Epithelial cell of proximal tubule (primary cell): ENCODE measurements around the gene COG5. TPM values are rescaled to one million over a fixed set of nuclear protein-coding genes. Genes with fewer than 3 reads are reported as not detected.

ENCODE experiments used
- DNase-seq: peaks from one replicate; pipeline ENCODE4 v3.0.0-alpha.2; 2011; ENCODE audit warnings: low read depth
- H3K4me3 ChIP-seq: 2 replicates; pipeline ENCODE4 v1.5.1; 2011; ENCODE audit warnings: low read depth, mild to moderate bottlenecking, low read length
- total RNA-seq: library from RNA; depleted of rRNA; stranded (reverse); fragments of >200 nt; gene quantifications from 2 replicates; pipeline ENCODE4 v1.2.3, GENCODE V29; 2015
- TF ChIP-seq, protein P1 (sequence below): conservative IDR thresholded peaks from 2 replicates; pipeline ENCODE4 v1.5.1; 2012; ENCODE audit warnings: low read depth, mild to moderate bottlenecking, low read length

Gene COG5
- total RNA-seq, 1 donor from 2014 or later, result 31.4 TPM

DNA sequence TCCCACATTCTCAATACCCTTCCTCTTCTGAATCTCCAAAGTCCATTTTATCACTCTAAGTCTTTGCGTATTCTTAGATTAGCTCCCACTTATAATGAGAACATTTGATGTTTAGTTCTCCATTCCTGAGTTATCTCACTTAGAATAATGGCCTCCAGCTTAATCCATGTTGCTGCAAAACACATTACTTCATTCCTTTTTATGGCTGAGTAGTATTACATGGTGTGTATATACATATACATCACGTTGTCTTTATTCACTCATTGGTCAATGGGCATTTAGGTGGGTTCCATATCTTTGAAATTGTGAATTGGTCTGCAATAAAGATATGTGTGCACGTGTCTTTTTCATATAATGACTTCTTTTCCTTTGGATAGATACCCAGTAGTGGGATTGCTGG is 61.6 kb downstream of the COG5 start:
- DNase-seq, result no peak
- TF ChIP-seq, protein P1, sequence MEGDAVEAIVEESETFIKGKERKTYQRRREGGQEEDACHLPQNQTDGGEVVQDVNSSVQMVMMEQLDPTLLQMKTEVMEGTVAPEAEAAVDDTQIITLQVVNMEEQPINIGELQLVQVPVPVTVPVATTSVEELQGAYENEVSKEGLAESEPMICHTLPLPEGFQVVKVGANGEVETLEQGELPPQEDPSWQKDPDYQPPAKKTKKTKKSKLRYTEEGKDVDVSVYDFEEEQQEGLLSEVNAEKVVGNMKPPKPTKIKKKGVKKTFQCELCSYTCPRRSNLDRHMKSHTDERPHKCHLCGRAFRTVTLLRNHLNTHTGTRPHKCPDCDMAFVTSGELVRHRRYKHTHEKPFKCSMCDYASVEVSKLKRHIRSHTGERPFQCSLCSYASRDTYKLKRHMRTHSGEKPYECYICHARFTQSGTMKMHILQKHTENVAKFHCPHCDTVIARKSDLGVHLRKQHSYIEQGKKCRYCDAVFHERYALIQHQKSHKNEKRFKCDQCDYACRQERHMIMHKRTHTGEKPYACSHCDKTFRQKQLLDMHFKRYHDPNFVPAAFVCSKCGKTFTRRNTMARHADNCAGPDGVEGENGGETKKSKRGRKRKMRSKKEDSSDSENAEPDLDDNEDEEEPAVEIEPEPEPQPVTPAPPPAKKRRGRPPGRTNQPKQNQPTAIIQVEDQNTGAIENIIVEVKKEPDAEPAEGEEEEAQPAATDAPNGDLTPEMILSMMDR, result no peak
- H3K4me3 ChIP-seq, result no peak overlapping the region

DNA sequence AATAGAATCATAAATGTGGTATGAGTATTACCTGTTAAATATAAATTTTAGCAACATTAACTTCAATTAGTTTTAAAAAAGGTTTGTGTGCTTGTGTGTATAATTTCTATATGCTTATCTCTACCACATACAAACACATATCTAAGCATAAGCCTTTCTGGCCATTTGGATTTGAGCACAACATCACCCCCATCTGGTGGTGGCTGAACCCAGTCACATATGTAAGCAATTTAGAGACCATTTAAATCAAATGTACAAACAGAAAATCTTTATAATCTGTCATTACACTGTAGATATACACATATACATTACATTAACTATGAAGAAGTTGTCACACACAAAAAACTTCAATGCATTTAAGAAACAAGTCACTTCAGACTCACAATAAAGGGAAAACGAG is 62.1 kb downstream of the COG5 start:
- DNase-seq, result no peak

DNA sequence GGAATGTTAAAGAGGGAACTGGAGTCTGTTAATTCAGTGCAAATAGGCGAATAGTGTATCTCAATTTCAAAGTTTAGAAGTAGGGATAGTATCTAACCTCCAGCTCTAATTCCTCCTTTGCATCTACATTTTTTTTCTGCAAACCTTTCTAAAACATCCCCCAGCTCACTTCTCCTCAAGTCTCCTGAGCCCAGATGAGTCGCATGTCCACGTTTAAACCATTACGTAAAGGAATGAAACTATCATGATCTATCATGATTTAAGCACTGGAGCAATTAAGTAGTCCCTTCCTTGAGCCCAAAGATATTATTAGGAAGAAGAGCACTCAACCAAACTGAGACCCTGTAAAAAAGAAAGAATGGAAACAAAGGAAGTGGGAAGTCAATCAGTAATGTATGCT is 64.0 kb downstream of the COG5 start:
- TF ChIP-seq, protein P1, result no peak
- no peak for DNase-seq
- H3K4me3 ChIP-seq, result no peak overlapping the region

More for the DNA sequence above, 62.1 kb downstream of the COG5 start:
- H3K4me3 ChIP-seq, result no peak overlapping the region
- TF ChIP-seq, protein P1, result peak; percentile 63

DNA sequence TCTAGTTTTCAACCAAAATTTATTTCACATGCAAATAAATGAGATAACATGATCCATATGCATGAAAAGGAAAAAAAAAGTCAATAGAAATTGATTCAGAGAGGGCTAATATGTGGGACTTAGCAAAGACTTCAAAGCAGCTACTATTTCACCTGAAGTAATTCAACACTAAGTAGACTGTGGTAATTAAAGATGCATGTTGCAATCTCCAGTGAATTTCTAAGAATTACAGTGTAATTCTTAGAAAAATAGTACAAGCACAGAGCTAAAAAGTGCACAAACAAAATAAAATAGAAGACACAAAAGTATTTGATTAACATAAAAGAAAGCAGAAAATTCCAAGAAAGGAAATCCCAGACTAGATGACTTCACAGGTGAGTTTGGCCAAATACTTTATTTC is 68.2 kb downstream of the COG5 start:
- H3K4me3 ChIP-seq, result no peak overlapping the region
- TF ChIP-seq, protein P1, result no peak
- DNase-seq, result no peak

DNA sequence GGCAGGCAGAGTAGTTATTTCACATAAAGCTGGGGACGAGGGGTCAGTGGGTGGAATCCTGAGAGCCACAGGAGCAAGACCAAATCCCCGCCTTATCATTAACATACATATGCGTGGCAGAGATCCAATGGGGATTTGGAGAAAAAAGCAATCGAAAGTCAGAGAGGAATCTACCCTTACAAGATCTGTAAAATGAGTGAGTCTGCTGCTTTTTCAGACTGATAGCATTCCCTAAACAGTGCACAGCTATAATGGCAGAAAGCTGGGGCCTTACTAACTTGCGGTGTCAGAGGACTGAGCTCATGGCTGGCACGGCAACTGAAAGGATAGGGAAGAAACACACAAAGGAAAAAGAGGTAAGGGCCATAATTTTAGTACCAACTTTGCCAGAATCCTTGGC is 68.8 kb downstream of the COG5 start:
- no peak overlapping the region for H3K4me3 ChIP-seq
- TF ChIP-seq, protein P1, result no peak
- DNase-seq, result no peak

DNA sequence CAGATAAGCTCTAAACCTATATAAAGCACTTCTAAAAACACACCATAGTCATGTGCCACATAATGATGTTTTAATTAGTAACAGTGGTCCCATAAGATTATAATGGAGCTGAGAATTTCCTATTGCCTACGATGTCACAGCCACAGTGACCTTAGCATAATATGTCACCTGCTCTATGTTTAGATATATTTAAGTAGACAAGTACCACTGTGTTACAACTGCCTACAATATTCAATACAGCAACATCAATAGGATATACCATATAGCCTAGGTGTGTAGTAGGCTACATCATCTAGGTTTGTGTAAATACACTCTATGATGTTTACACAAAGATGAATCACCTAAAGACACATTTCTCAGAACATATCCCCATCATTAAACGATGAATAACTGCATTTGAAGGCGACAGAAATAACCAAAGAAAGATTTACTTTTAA is 69.4 kb downstream of the COG5 start:
- H3K4me3 ChIP-seq, result no peak overlapping the region
- TF ChIP-seq, protein P1, result no peak
- no peak for DNase-seq

DNA sequence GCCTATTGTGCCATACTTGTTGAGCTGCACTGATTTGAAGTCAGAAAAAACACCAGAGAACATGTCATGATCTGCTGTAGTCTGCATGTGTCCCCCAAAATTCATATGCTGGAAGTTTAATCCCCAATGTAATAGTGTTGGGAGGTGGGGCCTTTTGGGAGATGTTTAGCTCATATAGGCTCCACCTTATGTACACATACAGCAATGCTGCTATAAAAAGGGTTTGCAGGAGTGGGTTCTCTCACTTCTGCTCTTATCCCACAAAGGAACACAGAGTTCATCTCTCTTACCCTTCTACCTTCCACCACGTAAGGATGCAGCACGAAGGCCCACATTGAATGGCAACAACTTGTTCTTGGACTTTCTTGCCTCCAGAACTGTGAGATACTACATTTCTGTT is 70.8 kb downstream of the COG5 start:
- H3K4me3 ChIP-seq, result no peak overlapping the region
- TF ChIP-seq, protein P1, result no peak
- DNase-seq, result no peak
